IPS-15b (cell line): ENCODE data around the gene EDAR.

Experiments used
- H3K27me3 ChIP-seq: one replicate; pipeline ENCODE4 v1.6.1; 2013; ENCODE audit warnings: low read length; ENCODE audit not compliant: control insufficient read depth, insufficient read depth
- H3K36me3 ChIP-seq: one replicate; pipeline ENCODE4 v1.6.1; 2013; ENCODE audit warnings: low read length; ENCODE audit not compliant: control insufficient read depth, insufficient read depth
- H3K4me1 ChIP-seq: one replicate; pipeline ENCODE4 v1.6.1; 2013; ENCODE audit warnings: mild to moderate bottlenecking, low read length; ENCODE audit not compliant: control insufficient read depth, insufficient read depth
- H3K4me3 ChIP-seq: one replicate; pipeline ENCODE4 v1.5.1; 2013; ENCODE audit warnings: low read depth, low read length
- H3K9ac ChIP-seq: one replicate; pipeline ENCODE4 v1.6.1; 2013; ENCODE audit warnings: low read depth, mild to moderate bottlenecking, low read length
- H3K9me3 ChIP-seq: one replicate; pipeline ENCODE4 v1.6.1; 2013; ENCODE audit warnings: mild to moderate bottlenecking, low read length; ENCODE audit not compliant: control insufficient read depth, insufficient read depth

Gene EDAR

GRCh38 chr2:108925735-108926134 is 63.3 kb downstream of the EDAR start:
- Histone ChIP-seq H3K9ac (no peak overlapping the region), H3K36me3 (no peaks in the 10 kb centered on the region), H3K4me3 (no peak overlapping the region), H3K9me3 (no peaks in the 10 kb centered on the region), H3K4me1 (no peaks in the 10 kb centered on the region), H3K27me3 (no peaks in the 10 kb centered on the region)

- Histone ChIP-seq H3K27me3 (no peaks in the 10 kb centered on the region), H3K4me3 (no peak overlapping the region), H3K36me3 (no peaks in the 10 kb centered on the region), H3K9me3 (no peaks in the 10 kb centered on the region), H3K9ac (no peak overlapping the region), H3K4me1 (no peaks in the 10 kb centered on the region)
Measured at GRCh38 chr2:108925286-108925685, 63.7 kb downstream of the EDAR start.

GRCh38 chr2:108924580-108925251 is 64.3 kb downstream of the EDAR start:
- Histone ChIP-seq H3K27me3 (no peaks in the 10 kb centered on the region), H3K36me3 (no peaks in the 10 kb centered on the region), H3K4me1 (no peaks in the 10 kb centered on the region)

GRCh38 chr2:108923736-108924579 is 65.1 kb downstream of the EDAR start:
- Histone ChIP-seq H3K9ac (no peak overlapping the region), H3K27me3 (no peaks in the 10 kb centered on the region), H3K4me3 (no peak overlapping the region), H3K9me3 (no peaks in the 10 kb centered on the region), H3K36me3 (no peaks in the 10 kb centered on the region), H3K4me1 (no peaks in the 10 kb centered on the region)

More at GRCh38 chr2:108924580-108925251, 64.3 kb downstream of the EDAR start:
- no peak overlapping the region for H3K4me3 ChIP-seq
- H3K9ac ChIP-seq, result no peak overlapping the region
- H3K9me3 ChIP-seq, result no peaks in the 10 kb centered on the region

GRCh38 chr2:108923019-108923700 is 65.9 kb downstream of the EDAR start:
- no peak overlapping the region for H3K4me3 ChIP-seq
- H3K27me3 ChIP-seq, result no peaks in the 10 kb centered on the region
- H3K36me3 ChIP-seq, result no peaks in the 10 kb centered on the region

GRCh38 chr2:108922141-108922915 is 66.7 kb downstream of the EDAR start:
- H3K36me3 ChIP-seq, result no peaks in the 10 kb centered on the region
- no peaks in the 10 kb centered on the region for H3K9me3 ChIP-seq
- H3K4me3 ChIP-seq, result no peak overlapping the region
- no peaks in the 10 kb centered on the region for H3K4me1 ChIP-seq
- no peaks in the 10 kb centered on the region for H3K27me3 ChIP-seq
- no peak overlapping the region for H3K9ac ChIP-seq

More at GRCh38 chr2:108923019-108923700, 65.9 kb downstream of the EDAR start:
- Histone ChIP-seq H3K9me3 (no peaks in the 10 kb centered on the region), H3K4me1 (no peaks in the 10 kb centered on the region), H3K9ac (no peak overlapping the region)

- Histone ChIP-seq H3K27me3 (no peaks in the 10 kb centered on the region), H3K9ac (no peak overlapping the region), H3K36me3 (no peaks in the 10 kb centered on the region), H3K4me1 (no peaks in the 10 kb centered on the region), H3K9me3 (no peaks in the 10 kb centered on the region), H3K4me3 (no peak overlapping the region)
Measured at GRCh38 chr2:108921096-108922030, 67.7 kb downstream of the EDAR start.

GRCh38 chr2:108920686-108921085 is 68.3 kb downstream of the EDAR start:
- H3K4me1 ChIP-seq, result no peaks in the 10 kb centered on the region
- no peak overlapping the region for H3K9ac ChIP-seq
- H3K27me3 ChIP-seq, result no peaks in the 10 kb centered on the region
- no peak overlapping the region for H3K4me3 ChIP-seq
- H3K36me3 ChIP-seq, result no peaks in the 10 kb centered on the region
- no peaks in the 10 kb centered on the region for H3K9me3 ChIP-seq

GRCh38 chr2:108919571-108920373 is 69.2 kb downstream of the EDAR start:
- H3K9ac ChIP-seq, result no peak overlapping the region
- H3K36me3 ChIP-seq, result no peaks in the 10 kb centered on the region
- H3K4me3 ChIP-seq, result no peak overlapping the region
- H3K4me1 ChIP-seq, result no peaks in the 10 kb centered on the region
- no peaks in the 10 kb centered on the region for H3K9me3 ChIP-seq
- H3K27me3 ChIP-seq, result no peaks in the 10 kb centered on the region

GRCh38 chr2:108918941-108919341 is 70.1 kb downstream of the EDAR start:
- Histone ChIP-seq H3K4me1 (no peaks in the 10 kb centered on the region), H3K36me3 (no peaks in the 10 kb centered on the region), H3K9ac (no peak overlapping the region), H3K9me3 (no peaks in the 10 kb centered on the region), H3K4me3 (no peak overlapping the region), H3K27me3 (no peaks in the 10 kb centered on the region)
